DOHH2 (cell line): Measurements from ENCODE around the gene ITPK1.

ENCODE experiments used
- H3F3A ChIP-seq: fragments of 200-600 bp; sonication (generic), shearing (Covaris generic); 2 replicates; pipeline ENCODE4 v1.6.0; 2016; ENCODE audit warnings: antibody characterized with exemption, mild to moderate bottlenecking; ENCODE audit not compliant: control insufficient read depth, insufficient read depth
- H3K27ac ChIP-seq: fragments of 200-600 bp; sonication (generic); 2 replicates; pipeline ENCODE4 v1.5.1; 2014; ENCODE audit warnings: low read depth, mild to moderate bottlenecking, low read length, moderate library complexity
- H3K27me3 ChIP-seq: fragments of 200-600 bp; sonication (generic); 2 replicates; pipeline ENCODE4 v1.6.1; 2014; ENCODE audit warnings: mild to moderate bottlenecking, low read length, mixed read lengths; ENCODE audit not compliant: control insufficient read depth
- H3K36me3 ChIP-seq: fragments of 200-600 bp; sonication (generic); 2 replicates; pipeline ENCODE4 v1.6.1; 2014; ENCODE audit warnings: mild to moderate bottlenecking, low read length, moderate library complexity, mixed read lengths; ENCODE audit not compliant: control insufficient read depth
- H3K4me1 ChIP-seq: fragments of 200-600 bp; sonication (generic); 2 replicates; pipeline ENCODE4 v1.6.1; 2014; ENCODE audit warnings: mild to moderate bottlenecking, low read length, mixed read lengths; ENCODE audit not compliant: control insufficient read depth
- H3K4me2 ChIP-seq: fragments of 200-600 bp; sonication (generic); 2 replicates; pipeline ENCODE4 v1.6.0; 2014; ENCODE audit warnings: mild to moderate bottlenecking, low read length, moderate library complexity
- H3K4me3 ChIP-seq: fragments of 200-600 bp; sonication (generic); 2 replicates; pipeline ENCODE4 v1.5.1; 2014; ENCODE audit warnings: mild to moderate bottlenecking, low read length, mixed read lengths
- H3K79me2 ChIP-seq: fragments of 200-600 bp; sonication (generic); 2 replicates; pipeline ENCODE4 v1.6.1; 2014; ENCODE audit warnings: mild to moderate bottlenecking, low read length, mixed read lengths; ENCODE audit not compliant: control insufficient read depth
- H3K9me2 ChIP-seq: fragments of 200-600 bp; sonication (generic); replicated peaks from 2 replicates; pipeline ENCODE4 v1.6.1; 2014; ENCODE audit warnings: mild to moderate bottlenecking, low read length, mixed read lengths; ENCODE audit not compliant: control insufficient read depth
- H3K9me3 ChIP-seq: fragments of 200-600 bp; sonication (generic); 2 replicates; pipeline ENCODE4 v1.6.1; 2014; ENCODE audit warnings: antibody characterized with exemption, low read length, mixed read lengths; ENCODE audit not compliant: control insufficient read depth, insufficient read depth
- H4K20me1 ChIP-seq: fragments of 200-600 bp; sonication (generic); 2 replicates; pipeline ENCODE4 v1.6.0; 2014; ENCODE audit warnings: low read depth, mild to moderate bottlenecking, antibody characterized with exemption, low read length, moderate library complexity; ENCODE audit not compliant: control insufficient read depth, insufficient read depth
- EZH2phosphoT487 ChIP-seq: fragments of 200-600 bp; sonication (generic); IDR thresholded peaks from 2 replicates; pipeline ENCODE4 v1.6.1; 2017; ENCODE audit warnings: borderline replicate concordance, mild to moderate bottlenecking, antibody characterized with exemption, low read length, moderate library complexity, mixed read lengths
- TF ChIP-seq, protein P1 (sequence below): fragments of 200-600 bp; sonication (generic); IDR thresholded peaks from one replicate; pipeline ENCODE4 v1.5.1; 2014; ENCODE audit warnings: antibody characterized with exemption, mild to moderate bottlenecking, low read depth, low read length; ENCODE audit not compliant: poor library complexity, severe bottlenecking

The ITPK1 gene

GRCh38 chr14:92997343-92998061, 118.2 kb downstream of the ITPK1 start:
- no peak overlapping the region for H3K4me2 ChIP-seq
- H3K9me3 ChIP-seq, result no peaks in the 10 kb centered on the region
- H4K20me1 ChIP-seq, result no peaks in the 10 kb centered on the region
- no peak overlapping the region for H3K4me3 ChIP-seq
- H3K27me3 ChIP-seq, result no peaks in the 10 kb centered on the region
- no peaks in the 10 kb centered on the region for H3K79me2 ChIP-seq
- TF ChIP-seq EZH2phosphoT487, result no peak
- TF ChIP-seq, protein P1, sequence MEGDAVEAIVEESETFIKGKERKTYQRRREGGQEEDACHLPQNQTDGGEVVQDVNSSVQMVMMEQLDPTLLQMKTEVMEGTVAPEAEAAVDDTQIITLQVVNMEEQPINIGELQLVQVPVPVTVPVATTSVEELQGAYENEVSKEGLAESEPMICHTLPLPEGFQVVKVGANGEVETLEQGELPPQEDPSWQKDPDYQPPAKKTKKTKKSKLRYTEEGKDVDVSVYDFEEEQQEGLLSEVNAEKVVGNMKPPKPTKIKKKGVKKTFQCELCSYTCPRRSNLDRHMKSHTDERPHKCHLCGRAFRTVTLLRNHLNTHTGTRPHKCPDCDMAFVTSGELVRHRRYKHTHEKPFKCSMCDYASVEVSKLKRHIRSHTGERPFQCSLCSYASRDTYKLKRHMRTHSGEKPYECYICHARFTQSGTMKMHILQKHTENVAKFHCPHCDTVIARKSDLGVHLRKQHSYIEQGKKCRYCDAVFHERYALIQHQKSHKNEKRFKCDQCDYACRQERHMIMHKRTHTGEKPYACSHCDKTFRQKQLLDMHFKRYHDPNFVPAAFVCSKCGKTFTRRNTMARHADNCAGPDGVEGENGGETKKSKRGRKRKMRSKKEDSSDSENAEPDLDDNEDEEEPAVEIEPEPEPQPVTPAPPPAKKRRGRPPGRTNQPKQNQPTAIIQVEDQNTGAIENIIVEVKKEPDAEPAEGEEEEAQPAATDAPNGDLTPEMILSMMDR, result no peak
- H3K9me2 ChIP-seq, result no peaks in the 10 kb centered on the region
- H3K4me1 ChIP-seq, result no peaks in the 10 kb centered on the region
- no peaks in the 10 kb centered on the region for H3K36me3 ChIP-seq
- H3F3A ChIP-seq, result no peaks in the 10 kb centered on the region
- H3K27ac ChIP-seq, result no peak overlapping the region

DNA sequence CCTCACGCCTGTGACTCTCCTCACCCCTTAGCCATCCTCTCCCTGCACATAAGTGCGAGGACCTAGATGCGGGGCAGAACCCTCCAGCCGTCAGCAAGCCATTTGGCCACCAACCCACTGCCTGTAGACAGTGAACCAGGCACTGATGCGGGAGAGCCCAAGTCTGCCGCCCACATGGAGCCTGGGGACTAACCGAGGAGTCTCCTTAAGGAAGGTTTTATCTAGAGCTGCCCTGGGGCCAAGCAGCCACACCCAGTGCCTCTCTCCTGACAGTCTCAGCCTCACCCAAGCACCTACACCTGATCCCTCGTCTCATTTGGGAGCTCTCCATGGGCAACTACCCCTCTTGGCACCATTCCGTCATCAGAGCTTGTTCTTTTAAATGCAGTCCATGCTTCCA, 120.1 kb downstream of the ITPK1 start:
- Histone ChIP-seq H3K36me3 (no peaks in the 10 kb centered on the region), H3K9me2 (no peaks in the 10 kb centered on the region), H3K79me2 (no peaks in the 10 kb centered on the region), H3K27me3 (no peaks in the 10 kb centered on the region), H3K9me3 (no peaks in the 10 kb centered on the region), H3K4me1 (no peaks in the 10 kb centered on the region), H3K4me3 (no peak overlapping the region), H3K27ac (no peak overlapping the region), H3K4me2 (no peak overlapping the region), H4K20me1 (no peaks in the 10 kb centered on the region), H3F3A (no peaks in the 10 kb centered on the region)
- TF ChIP-seq, protein P1, result no peak
- TF ChIP-seq EZH2phosphoT487, result no peak

DNA sequence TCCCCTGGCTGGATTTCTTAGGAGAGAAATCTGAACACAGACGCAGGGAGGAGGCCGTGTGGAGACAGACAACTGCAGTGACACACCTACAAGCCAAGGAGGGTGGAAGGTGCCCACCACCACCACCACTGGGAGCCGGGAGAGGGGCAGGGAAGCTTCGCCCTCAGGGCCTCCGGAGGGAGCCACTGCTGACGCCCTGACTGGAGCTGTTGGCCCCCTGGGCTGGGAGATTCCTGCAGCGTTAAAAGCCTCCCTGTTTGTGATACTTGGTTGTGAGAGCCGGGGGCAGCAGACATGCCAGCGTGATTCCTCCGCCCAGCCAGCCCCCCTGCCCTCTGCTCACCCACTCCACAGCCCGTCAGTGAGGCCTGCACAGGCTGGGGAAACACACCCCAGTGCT, 120.8 kb downstream of the ITPK1 start:
- Histone ChIP-seq H3K27ac (no peak overlapping the region), H3K36me3 (no peaks in the 10 kb centered on the region), H3F3A (no peaks in the 10 kb centered on the region), H4K20me1 (no peaks in the 10 kb centered on the region), H3K79me2 (no peaks in the 10 kb centered on the region), H3K4me3 (no peak overlapping the region), H3K27me3 (no peaks in the 10 kb centered on the region), H3K4me2 (no peak overlapping the region), H3K9me3 (no peaks in the 10 kb centered on the region), H3K4me1 (no peaks in the 10 kb centered on the region), H3K9me2 (no peaks in the 10 kb centered on the region)
- no peak for TF ChIP-seq EZH2phosphoT487
- TF ChIP-seq, protein P1, result no peak
